SJSA1 (cell line): ENCODE data around the gene TOB2. TPM values are rescaled to one million over a fixed set of nuclear protein-coding genes. Genes with fewer than 3 reads are reported as not detected.
"Not testable (repeated sequence)": the region's sequence is repeated elsewhere in the genome, so short reads cannot be mapped to it uniquely, and the experiment has no call there.

Experiments
- DNase-seq, 2 experiments: peaks; one replicate each; pipeline ENCODE4 v3.0.0-alpha.2; 2015 to 2020; ENCODE audit warnings: low spot score in 2 of 2, low read depth in 1 of 2
- H3K27ac ChIP-seq: fragments of 250-450 bp; sonication (Bioruptor Pico); 2 replicates; pipeline ENCODE4 v1.5.1; 2020; ENCODE audit warnings: mild to moderate bottlenecking, moderate library complexity
- H3K27me3 ChIP-seq: fragments of 250-450 bp; sonication (Bioruptor Pico); replicated peaks from 2 replicates; pipeline ENCODE4 v1.5.1; 2020; ENCODE audit warnings: mild to moderate bottlenecking, moderate library complexity
- H3K36me3 ChIP-seq: fragments of 250-450 bp; sonication (Bioruptor Pico); 2 replicates; pipeline ENCODE4 v1.5.1; 2020; ENCODE audit warnings: mild to moderate bottlenecking
- H3K4me1 ChIP-seq: fragments of 250-450 bp; sonication (Bioruptor Pico); replicated peaks from 2 replicates; pipeline ENCODE4 v1.6.1; 2021; ENCODE audit warnings: mild to moderate bottlenecking
- H3K4me3 ChIP-seq: fragments of 250-450 bp; sonication (Bioruptor Pico); 2 replicates; pipeline ENCODE4 v1.5.1; 2020; ENCODE audit warnings: mild to moderate bottlenecking
- H3K9me3 ChIP-seq: fragments of 250-450 bp; sonication (Bioruptor Pico); replicated peaks from 2 replicates; pipeline ENCODE4 v1.5.1; 2020; ENCODE audit warnings: mild to moderate bottlenecking
- total RNA-seq: library from RNA; depleted of rRNA; stranded (reverse); fragments of >200 nt; shearing (Covaris generic); gene quantifications from 2 replicates; pipeline ENCODE4 v1.2.3, GENCODE V29; 2014

TOB2 gene
- total RNA-seq, 1 experiment from 2014 or later = 17.9 TPM

GRCh38 chr22:41478891-41479521 is 32.4 kb upstream of the TOB2 start:
- Histone ChIP-seq H3K9me3 (0 out of 2 replicates have a peak, but pooled peaks cover 4% of the 10 kb centered on the region), H3K4me1 (peaks cover 32% of the 10 kb centered on the region), H3K4me3 (no peak overlapping the region), H3K27me3 (no peaks in the 10 kb centered on the region), H3K36me3 (peaks cover 6% of the 10 kb centered on the region), H3K27ac (no peak overlapping the region)
- DNase-seq = no peak

DNA sequence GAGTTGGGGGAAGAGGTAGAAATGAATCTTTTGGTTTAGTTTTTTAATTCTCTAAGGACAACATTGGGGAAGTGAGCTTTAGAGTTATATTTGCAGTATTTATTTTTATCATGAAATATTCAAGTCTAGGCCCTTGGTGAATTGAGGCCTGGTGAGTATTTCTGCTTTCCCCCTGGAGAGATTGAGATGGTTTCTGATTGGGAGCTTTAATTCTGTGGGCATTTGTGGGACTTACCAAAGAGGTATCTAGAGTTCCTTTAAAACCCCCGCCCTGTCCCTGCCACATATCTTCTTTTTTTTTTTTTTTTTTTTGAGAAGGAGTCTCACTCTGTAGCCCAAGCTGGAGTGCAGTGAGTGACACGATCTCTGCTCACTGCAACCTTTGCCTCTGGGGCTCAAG is 31.9 kb upstream of the TOB2 start:
- peaks cover 6% of the 10 kb centered on the region for H3K36me3 ChIP-seq
- no peak overlapping the region for H3K4me3 ChIP-seq
- no peak for DNase-seq
- no peaks in the 10 kb centered on the region for H3K27me3 ChIP-seq
- H3K9me3 ChIP-seq = 0 out of 2 replicates have a peak, but pooled peaks cover 4% of the 10 kb centered on the region
- peaks cover 29% of the 10 kb centered on the region for H3K4me1 ChIP-seq
- no peak overlapping the region for H3K27ac ChIP-seq

- peaks cover 16% of the 10 kb centered on the region for H3K36me3 ChIP-seq
- no peak for DNase-seq
- H3K27me3 ChIP-seq = no peaks in the 10 kb centered on the region
- H3K27ac ChIP-seq = no peak overlapping the region
- H3K4me3 ChIP-seq = no peak overlapping the region
- H3K4me1 ChIP-seq = peaks cover 5% of the 10 kb centered on the region
- H3K9me3 ChIP-seq = no peaks in the 10 kb centered on the region
These were observed 28.4 kb upstream of the TOB2 start for GRCh38 chr22:41474872-41475451.

DNA sequence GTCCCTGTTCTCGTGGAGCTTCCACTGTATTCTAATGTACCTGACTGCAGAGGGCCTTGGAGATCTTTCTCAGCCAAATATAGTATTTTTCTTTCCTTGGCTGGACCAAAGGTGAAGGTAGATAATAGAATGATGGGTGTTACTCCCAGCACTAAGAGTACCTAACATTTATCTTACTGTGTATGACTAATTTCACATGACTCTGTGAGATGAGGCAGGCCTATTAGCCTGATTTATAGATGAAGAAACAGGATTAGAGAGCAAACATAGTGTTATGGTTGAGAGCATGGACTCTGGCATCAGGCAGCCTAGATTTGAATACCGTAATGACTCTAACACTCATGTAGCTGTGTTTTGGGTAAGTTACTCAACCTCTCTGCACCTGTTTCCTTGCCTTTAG is 25.0 kb upstream of the TOB2 start:
- Histone ChIP-seq H3K9me3 (no peaks in the 10 kb centered on the region), H3K36me3 (peaks cover 30% of the 10 kb centered on the region), H3K4me1 (peaks cover 12% of the 10 kb centered on the region), H3K27ac (no peak overlapping the region), H3K27me3 (no peaks in the 10 kb centered on the region), H3K4me3 (no peak overlapping the region)
- no peak for DNase-seq

- Histone ChIP-seq H3K9me3 (no peaks in the 10 kb centered on the region), H3K27ac (no peak overlapping the region), H3K27me3 (no peaks in the 10 kb centered on the region), H3K4me3 (no peak overlapping the region), H3K36me3 (peaks cover 36% of the 10 kb centered on the region), H3K4me1 (peaks cover 12% of the 10 kb centered on the region)
- DNase-seq = no peak
These were observed 24.3 kb upstream of the TOB2 start for GRCh38 chr22:41470886-41471285.

- peaks cover 50% of the 10 kb centered on the region for H3K36me3 ChIP-seq
- H3K27ac ChIP-seq = peak overlapping the region; percentile 96
- H3K27me3 ChIP-seq = no peaks in the 10 kb centered on the region
- no peaks in the 10 kb centered on the region for H3K9me3 ChIP-seq
- H3K4me3 ChIP-seq = peak overlapping the region; percentile 77
- H3K4me1 ChIP-seq = peaks cover 12% of the 10 kb centered on the region
- DNase-seq = no peak
These were observed 22.7 kb upstream of the TOB2 start for GRCh38 chr22:41469218-41469851.

- H3K27me3 ChIP-seq = no peaks in the 10 kb centered on the region
- H3K4me1 ChIP-seq = peaks cover 12% of the 10 kb centered on the region
- peak within 1 kb of the TSS; percentile 96 for H3K27ac ChIP-seq
- DNase-seq = peak; percentile 97 to 100
- no peaks in the 10 kb centered on the region for H3K9me3 ChIP-seq
- H3K4me3 ChIP-seq = peak within 1 kb of the TSS; percentile 77
- peaks cover 57% of the 10 kb centered on the region for H3K36me3 ChIP-seq
These were observed 22.0 kb upstream of the TOB2 start, which contains the start of the genes ACO2 and PHF5A for GRCh38 chr22:41468381-41469217. TSS of gene ACO2 (plus strand) at chr22:41469117. CDS start at chr22:41469147, 30 bp downstream. TSS of gene PHF5A (minus strand) at chr22:41468692. CDS start at chr22:41468653, 39 bp downstream.

DNA sequence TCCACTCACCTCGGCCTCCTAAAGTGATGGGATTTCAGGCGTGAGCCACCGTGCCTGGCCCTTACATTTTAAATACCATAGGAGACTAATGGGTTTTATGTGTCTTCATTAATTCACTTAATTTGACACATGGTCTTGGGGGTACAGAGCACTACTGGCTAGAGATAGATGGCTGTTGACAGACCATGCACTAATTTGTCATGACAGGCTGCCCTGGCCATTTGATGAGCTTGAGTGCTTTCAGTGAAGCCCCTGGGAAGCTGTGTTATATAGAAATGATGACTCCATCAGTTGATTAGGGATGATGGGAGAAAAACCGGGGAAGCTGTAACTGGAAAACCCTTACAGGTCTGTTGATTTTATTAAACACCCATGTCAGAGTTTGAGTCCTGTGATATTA is 15.3 kb upstream of the TOB2 start:
- no peak overlapping the region for H3K4me3 ChIP-seq
- H3K36me3 ChIP-seq = peaks cover 91% of the 10 kb centered on the region
- H3K27ac ChIP-seq = no peak overlapping the region
- no peaks in the 10 kb centered on the region for H3K4me1 ChIP-seq
- no peaks in the 10 kb centered on the region for H3K27me3 ChIP-seq
- no peak for DNase-seq
- H3K9me3 ChIP-seq = no peaks in the 10 kb centered on the region

DNA sequence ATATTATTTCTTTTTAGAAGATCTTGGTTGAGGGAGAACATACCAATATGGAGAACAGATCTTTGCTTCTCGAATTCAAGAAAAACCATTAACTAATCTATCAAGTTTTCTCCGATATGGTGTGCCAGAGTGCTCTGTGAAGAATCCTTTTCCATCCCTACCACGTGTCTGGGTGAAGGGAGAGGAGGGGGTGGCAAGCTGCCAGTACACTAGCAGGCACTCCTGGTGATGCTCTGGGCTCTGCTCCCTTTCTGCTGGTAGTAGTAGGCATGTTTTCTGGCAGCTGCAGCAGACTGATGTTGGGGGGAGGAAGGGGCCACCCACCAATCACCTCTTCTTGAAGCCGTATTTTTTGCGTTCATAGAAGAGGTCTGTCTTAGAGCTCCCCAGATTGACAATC is 13.5 kb upstream of the TOB2 start:
- not testable (repeated sequence) for H3K9me3 ChIP-seq, H3K27ac ChIP-seq
- H3K36me3 ChIP-seq = peaks cover 75% of the 10 kb centered on the region

DNA sequence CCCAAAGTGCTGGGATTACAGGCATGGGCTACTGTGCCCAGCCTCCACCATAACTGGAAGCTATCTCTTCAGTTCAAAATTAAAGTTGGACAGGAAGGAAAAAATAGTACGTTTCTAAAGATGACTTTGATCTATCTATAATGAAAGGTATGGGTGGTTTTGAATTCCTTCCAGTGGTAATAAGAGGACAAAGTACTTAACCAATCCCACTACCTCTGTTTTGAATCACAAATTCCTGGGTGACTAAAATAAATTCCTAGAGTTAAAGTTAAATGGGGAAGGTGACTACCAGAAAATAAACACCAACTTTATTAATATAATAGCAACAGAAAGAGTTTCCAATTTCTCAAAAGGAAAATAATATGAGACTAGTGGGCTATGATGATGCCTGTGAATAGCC is 12.8 kb upstream of the TOB2 start:
- Histone ChIP-seq H3K27ac (no peak overlapping the region), H3K9me3 (no peaks in the 10 kb centered on the region), H3K4me1 (no peaks in the 10 kb centered on the region), H3K4me3 (no peak overlapping the region), H3K27me3 (no peaks in the 10 kb centered on the region), H3K36me3 (peaks cover 69% of the 10 kb centered on the region)
- DNase-seq = no peak

More for the DNA sequence above, 13.5 kb upstream of the TOB2 start:
- not testable (repeated sequence) for DNase-seq, H3K4me1 ChIP-seq, H3K27me3 ChIP-seq, H3K4me3 ChIP-seq

DNA sequence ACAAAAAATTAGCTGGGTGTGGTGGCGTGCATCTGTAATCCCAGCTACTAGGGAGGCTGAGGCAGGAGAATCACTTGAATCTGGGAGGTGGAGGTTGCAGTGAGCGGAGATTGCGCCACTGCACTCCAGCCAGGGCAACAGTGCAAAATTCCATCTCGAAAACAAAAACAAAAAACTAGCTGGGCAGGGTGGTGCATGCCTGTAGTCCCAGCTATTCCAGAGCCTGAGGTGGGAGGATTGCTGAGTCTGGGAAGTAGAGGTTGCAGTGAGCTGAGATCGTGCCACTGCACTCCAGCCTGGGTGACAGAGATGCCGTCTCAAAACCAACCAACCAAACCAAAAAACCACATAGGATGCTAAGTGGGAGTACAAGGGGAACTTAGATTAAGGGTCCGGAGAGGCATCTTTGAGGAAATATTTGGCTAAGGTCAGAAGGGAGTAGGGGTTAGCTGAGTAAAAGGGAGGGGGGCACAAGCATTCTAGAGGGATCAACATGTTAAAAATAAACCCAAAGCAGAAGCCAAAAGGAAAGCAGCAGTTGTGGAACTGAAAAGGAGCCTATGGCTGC is 11.6 kb upstream of the TOB2 start:
- H3K36me3 ChIP-seq = peaks cover 57% of the 10 kb centered on the region
- H3K4me1 ChIP-seq = no peaks in the 10 kb centered on the region
- no peak overlapping the region for H3K4me3 ChIP-seq
- H3K27me3 ChIP-seq = no peaks in the 10 kb centered on the region
- no peak overlapping the region for H3K27ac ChIP-seq
- no peaks in the 10 kb centered on the region for H3K9me3 ChIP-seq
- DNase-seq = no peak

- Histone ChIP-seq H3K4me1 (0 out of 2 replicates have a peak, but pooled peaks cover 4% of the 10 kb centered on the region), H3K27ac (peak overlapping the region; percentile 34; the same call in 1 of the 2 replicates), H3K9me3 (no peaks in the 10 kb centered on the region), H3K36me3 (peaks cover 11% of the 10 kb centered on the region), H3K27me3 (no peaks in the 10 kb centered on the region), H3K4me3 (peak overlapping the region; percentile 62)
- peak; percentile 97 for DNase-seq
These were observed 1.7 kb upstream of the TOB2 start for GRCh38 chr22:41448189-41448808.
